ENCODE data around the gene MAPK8IP3.

Gene MAPK8IP3

DNA sequence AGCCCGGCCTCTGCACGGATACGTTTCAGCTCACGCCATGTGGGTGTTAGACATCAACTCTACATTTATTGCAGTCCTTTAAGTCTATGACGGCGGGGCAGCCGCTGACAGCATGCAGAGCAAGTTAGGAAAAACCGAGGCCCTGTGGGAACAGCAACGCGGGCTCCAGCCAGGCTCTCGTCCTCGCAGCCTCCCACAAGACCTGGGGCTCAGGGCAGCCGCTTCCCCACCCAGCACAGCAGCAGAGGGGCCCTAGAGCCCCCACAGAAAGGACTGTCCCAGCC, 70.6 kb downstream of the MAPK8IP3 start:
- DNase-seq, result no peak

DNA sequence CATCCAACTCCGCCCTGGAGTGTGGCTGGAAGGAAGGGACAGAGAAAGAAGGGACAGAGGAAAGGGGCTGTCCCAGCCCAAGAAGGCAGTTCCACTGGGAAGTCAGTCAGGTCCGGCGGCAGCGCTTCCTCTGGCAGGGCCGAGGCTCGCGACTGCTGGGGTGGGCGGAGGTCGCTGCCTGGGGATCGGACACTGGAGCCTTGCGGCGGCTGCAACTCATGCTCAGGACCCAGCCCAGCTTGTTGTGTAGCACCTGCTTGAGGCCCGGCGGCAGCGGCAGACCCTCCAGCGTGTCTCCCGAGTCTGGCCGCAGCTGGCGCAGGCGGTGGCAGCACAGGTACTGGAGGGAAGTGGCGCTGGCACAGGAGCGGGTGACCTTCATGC, 71.0 kb downstream of the MAPK8IP3 start:
- DNase-seq, result no peak

DNA sequence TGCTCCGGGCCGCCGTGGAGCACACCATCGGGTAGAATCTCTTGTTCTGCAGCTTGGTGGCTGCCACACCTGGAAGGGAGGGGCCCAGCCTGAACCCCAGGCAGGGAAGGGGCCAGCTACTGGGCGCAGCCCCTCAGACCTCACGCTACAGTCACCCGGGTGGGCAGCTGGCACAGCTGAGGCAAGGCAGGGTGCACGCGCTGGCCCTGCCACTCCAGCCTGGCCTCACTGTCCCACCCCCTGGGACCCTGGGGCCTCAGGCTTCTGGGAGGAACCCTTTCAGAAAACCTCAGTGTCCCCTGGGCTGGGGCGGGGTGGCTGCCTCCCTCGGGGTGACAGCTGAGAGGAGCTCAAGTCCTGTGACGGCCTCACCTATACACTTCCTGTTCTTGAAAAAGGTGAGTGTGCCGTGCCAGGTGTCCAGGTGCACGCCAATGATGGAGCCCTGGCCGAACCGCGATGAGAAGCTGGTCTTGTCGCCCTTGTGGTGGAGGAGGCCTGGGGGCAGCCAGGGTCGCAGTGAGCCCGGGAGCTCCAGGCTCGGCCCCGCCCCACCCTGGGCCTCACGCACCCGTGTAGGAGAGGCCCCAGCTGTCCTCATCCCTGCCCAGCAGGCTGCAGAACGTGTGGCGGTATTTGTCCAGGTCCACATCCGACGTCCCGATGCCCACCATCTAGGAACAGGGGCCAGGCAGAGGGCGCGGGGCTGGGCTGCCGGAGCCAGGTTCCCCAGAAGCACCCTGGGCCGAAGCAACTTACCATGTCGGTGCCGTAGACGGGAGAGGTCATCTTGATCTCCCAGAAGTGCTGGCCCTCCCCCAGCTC, 71.6 kb downstream of the MAPK8IP3 start:
- no peak for DNase-seq

DNA sequence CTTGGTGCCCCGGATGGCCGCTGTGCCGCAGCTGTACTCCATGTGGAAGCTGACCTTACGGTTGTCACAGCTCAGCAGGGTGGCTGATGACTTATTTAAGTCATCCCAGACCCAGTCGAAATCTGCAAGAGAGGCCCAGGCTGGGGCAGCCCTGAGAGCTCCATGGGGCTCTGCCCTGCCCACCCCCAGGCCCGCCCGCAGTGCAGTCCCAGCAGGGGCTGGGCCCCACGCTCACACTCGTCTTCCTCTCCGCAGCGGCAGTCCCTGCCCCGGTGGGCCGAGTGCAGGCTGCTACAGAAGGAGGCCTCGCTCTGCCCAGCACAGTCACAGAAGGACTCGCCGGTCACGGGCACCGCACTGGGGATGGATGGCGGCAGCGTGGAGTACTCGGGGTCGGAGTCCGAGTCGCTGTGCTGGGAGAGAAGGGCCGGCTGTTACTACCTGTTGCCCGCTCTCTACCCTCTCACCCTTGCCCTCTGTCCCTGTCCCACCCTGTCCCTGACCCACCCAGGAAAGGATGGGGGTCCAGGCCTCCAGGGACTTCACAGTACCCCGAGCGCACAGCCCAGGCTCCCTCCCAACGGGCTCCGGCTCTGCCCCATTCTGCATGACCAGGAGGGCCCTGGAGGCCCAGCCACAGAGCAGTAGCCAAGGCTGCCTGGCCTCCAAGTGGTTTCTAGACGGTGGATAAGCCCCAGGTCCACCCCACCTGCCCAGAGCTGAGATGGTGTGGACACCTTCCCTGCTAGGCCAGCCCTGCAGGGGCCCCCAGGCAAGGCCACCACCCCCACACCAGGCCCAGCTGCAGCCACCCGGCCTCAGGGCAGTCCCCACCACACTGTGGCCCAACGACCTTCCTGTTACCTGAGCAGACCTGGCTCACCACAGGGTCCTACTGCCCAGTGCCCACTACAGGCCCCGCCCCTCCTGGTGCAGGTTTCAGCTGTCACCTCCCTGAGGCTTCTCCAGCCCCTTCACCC, 72.5 kb downstream of the MAPK8IP3 start:
- no peak for DNase-seq

DNA sequence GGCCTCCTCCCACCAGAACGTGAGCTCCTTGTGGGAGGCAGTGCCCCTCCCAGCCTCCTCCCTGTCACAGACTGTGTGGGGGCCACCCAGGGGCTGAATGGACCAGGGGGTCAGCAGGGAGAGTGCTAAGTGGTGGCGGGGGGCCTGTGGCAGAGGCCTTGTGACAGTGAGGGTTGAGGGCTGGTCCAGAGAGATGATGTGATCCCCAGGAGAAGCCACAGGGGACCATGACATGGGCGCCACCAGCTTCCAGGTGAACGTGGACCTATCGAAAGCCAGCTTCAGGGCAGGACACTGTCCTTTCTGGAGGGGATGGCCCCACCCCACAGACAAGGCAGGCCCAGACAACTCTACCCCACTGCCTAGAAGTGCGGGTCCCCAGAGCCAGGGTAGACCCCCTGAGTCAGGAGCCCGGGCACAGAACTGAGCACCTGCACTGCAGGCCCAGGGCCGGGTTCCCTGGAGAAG, 73.3 kb downstream of the MAPK8IP3 start:
- no peak for DNase-seq

DNA sequence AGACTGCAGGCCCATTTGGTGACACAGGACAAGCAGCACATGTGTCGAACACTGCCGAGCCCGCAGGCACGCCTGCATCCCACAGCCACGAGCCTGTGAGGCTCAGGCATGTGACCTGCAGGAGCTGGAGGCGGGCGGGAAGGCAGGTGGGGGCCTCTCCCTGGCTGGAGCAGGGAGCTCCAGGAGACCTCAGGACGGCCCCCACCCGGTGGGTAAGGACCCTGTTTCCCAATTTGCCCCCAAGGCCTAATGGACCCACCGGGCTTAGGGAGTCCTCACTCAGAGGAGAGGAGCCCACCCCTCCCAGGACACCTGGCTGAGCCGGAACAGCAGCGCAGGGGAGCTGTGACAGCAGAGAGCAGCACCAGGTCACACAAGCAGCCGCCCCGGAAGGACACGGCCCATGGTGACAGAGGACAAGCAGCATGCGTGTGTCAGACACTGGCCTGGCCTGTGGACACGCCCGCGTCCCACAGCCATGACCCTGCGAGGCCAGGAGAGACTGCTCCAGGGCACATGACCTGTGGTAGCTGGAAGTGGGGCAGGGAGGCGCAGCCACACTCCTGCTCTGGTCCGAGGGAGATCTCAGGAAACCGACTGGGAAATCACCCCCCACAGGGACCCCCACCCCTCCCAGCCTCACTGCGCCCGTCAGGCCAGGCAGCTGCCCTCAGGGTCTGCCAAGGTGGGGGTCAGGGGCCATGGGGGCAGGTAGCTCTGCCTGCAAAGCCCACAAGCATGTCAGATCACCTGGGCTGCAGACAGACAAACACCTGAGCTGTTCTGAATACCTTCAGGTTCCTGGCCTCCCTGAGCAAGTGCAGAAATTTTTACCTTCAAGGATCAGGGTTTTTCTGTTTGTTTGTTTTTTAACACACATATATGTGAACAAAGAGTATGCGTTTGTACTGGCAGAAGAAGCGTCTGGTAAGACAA, 74.0 kb downstream of the MAPK8IP3 start:
- DNase-seq, result no peak

DNA sequence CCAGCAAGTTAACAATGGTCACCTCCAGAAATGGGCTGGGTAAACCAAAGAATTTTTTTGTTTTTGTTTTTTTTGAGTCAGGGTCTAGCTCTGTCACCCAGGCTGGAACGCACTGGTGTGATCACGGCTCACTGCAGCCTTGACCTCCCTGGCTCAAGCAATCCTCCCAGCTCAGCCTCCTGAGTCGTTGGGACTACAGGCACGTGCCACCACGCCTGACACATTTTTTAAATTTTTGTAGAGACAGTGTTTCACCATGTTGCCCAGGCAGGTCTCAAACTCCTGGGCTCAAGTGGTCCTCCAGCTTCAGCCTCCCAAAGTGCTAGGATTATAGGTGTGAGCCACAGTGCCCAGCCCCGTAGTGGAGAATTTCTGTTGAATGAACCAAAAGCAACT, 74.7 kb downstream of the MAPK8IP3 start:
- no peak for DNase-seq

DNA sequence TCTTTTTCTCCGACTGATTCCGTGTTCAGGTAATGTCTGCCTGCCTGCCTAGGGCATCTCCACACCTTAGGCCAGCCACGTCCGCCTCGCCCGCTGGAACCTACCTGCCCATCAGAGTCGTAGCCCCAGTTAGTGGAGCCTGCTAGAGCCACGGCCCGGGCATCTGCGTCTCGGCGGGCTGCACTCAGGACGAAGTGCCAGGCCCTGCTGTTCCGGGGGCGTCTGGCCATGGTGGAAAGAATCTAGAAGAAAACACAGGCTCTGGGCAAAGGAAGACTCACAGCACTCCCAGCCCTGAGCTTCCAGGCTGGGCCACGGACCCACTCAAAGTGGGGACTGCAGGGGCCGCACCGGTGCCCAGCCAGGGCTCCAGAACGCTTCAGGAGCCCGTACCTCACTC, 75.3 kb downstream of the MAPK8IP3 start:
- no peak for DNase-seq

DNA sequence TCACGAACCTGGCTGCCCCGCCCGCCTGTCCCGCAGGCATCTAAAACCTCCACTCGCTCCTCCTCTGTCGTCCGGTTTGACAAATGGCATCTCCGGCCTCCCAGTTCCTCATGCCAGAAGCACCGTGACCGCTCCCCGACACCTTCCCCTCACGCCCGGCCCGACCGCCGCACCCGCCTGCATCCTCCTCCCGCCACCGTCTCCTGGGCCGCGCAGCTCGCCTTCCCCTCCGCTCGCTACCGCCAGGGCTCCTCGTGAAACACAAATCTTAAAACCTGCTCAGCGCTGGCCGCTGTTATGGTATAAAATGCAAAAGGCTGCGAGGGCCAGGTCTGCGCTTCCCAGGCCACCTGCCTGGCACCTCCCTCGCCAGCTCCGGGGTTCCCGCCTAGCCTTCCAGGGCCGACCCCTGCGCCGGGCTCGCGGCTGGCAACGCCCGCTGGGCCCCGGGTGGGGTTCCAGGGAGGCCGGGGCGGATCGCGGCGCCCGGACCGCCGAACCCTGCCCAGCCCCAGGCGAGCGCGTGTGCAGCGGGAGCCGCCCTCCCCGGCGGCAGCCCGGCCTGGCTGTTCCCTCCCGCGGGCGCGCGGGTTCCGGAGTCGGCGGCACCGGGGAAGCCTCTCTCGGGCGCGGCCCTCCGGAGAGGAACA, 75.9 kb downstream of the MAPK8IP3 start:
- DNase-seq, result peak; percentile 27

DNA sequence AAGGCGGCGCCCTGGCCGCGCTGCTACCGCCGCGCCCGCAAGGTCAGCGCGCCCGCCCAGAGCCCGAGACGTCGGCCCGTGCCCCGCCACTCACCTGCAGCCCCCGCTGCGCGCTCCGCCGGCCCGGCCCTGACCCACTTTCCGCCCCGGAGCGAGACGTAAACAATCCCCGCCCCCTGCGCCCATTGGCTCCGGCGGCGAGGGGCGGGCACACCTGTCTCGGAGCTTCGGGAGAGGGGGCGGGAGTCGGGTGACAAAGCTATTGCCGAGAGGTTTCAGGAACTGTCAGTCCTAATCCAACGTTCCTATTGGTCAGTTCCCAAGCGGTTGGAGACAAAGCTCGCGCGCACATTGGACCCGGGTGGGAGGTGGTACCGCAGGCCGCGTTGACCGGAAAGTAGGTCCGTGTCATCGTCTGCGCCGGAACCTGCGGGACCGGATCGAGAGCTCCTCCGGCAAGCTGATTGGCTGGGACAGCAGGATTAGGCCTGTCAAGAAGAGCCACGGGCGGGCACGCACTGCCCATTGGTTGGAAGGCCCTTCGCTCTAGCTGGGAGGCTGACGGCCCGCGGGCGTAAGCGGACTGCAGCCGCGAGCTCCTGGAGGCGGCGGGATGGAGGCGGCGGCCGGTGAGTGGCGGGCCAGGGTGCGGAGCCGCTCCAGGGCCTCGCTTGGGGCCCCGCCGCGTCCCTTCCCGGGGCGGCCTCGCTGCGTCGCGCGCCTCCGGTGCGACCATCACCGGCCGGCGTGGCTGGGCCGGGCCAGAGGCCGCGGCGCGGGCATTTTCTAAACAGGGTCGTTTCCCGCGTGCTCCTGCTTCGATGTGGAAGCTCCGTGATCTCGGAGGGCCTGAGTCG, 76.6 kb downstream of the MAPK8IP3 start, which contains the start of the genes NUBP2 and SPSB3:
NUBP2 (plus strand) TSS at position 553 of the 857 bp plus-strand sequence; CDS start at position 614, 61 bp downstream.
SPSB3 (minus strand) TSS at position 164 of the 857 bp plus-strand sequence. CDS start 1,088 bp downstream, outside the sequence.
- DNase-seq, result peak; percentile 100

DNA sequence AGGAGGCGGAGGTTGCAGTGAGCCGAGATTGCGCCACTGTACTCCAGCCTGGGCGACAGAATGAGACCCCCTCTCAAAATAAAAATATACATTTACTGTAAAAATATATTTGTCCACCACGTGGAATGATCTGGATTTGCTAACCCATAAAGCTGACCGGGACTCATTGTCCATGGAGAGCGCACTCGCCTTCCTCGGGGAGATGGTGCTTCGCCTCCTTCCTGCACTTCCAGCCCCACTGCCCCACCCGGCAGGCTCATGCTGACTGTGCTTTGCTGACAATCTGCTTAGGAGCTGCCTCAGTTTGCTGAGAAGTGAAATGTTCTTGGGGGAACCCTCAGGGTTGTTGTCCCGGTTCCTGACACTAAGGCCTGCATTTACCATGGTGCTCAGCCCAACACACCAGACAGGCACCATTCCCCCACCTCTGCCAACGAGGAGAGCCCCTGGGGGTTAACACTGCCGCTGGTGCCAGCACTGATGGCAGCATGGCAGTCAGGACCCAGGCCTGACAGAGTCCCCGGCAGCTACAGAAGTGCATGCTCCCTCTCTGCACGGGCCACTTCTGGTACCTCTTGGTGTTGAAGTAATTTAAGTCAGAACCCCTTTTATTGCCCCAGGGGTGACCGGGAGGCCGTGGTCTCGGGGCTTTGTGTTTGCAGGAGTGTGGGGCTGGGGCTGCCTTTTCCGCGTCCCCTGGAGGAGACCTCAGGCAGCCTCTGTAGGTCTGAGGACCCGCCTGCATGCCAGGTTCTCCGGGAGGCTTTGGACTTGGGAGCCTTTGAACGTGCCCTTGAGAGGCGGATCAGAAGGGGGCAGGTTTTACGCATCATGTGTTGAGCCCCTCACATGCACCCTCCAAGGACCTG, 79.2 kb downstream of the MAPK8IP3 start:
- DNase-seq, result no peak

DNA sequence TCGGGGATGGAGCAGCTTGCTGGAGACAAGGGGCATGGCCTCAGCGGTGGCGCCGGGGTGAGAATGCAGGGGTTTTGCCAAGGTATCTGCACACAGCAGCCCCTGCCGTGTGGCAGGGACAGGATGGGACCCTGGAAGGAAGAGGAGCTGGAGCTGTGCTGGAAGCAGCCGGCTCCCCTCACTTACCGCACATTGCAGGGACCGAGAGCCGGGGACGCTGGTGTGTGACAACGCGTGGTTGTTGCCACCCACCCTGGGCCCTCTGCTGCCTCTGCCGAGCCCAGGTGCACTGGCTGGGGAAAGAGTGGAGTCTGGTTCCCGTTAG, 79.8 kb downstream of the MAPK8IP3 start:
- DNase-seq, result no peak

DNA sequence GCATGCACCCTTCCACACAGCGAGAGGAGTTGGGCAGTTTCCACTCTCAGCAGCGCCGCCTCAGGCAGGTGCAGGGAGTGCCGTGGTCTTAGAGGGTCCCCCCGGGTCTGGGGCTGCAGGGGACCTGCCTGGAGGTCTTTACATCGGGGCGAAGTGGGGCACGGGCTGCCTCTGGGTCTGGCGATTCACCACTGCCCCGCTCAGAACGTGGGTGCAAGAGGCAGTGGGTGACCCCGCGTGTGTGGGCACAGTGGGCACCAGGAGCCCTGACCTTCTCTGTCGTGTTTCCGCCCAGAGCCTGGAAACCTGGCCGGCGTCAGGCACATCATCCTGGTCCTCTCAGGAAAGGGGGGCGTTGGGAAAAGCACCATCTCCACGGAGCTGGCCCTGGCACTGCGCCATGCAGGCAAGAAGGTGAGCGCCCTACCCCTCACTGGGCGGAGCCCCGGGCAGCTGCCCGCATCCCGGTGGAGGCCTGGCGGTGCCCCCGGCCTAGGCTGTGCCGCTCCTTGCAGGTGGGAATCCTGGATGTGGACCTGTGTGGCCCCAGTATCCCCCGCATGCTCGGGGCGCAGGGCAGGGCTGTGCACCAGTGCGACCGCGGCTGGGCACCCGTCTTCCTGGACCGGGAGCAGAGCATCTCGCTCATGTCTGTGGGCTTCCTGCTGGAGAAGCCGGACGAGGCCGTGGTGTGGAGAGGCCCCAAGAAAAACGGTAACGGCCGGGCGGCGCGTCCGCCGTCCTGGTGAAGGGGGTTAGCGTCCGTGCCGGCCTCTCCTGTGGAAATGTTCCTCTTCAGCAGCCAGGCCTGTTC, 80.5 kb downstream of the MAPK8IP3 start:
- DNase-seq, result no peak

DNA sequence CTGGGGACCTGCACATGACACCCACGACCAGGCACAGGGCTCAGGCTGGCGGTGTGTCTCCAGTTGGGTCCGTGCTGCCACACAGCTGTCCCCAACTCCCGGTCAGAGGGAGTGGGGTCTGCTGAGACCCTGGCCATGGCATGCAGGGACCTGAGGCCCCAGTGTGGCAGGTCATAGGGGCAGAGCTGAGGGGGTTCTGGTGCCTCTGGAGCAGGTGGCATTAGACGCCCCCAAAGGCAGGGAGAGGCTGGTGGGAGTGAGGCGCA, 81.0 kb downstream of the MAPK8IP3 start:
- DNase-seq, result no peak

DNA sequence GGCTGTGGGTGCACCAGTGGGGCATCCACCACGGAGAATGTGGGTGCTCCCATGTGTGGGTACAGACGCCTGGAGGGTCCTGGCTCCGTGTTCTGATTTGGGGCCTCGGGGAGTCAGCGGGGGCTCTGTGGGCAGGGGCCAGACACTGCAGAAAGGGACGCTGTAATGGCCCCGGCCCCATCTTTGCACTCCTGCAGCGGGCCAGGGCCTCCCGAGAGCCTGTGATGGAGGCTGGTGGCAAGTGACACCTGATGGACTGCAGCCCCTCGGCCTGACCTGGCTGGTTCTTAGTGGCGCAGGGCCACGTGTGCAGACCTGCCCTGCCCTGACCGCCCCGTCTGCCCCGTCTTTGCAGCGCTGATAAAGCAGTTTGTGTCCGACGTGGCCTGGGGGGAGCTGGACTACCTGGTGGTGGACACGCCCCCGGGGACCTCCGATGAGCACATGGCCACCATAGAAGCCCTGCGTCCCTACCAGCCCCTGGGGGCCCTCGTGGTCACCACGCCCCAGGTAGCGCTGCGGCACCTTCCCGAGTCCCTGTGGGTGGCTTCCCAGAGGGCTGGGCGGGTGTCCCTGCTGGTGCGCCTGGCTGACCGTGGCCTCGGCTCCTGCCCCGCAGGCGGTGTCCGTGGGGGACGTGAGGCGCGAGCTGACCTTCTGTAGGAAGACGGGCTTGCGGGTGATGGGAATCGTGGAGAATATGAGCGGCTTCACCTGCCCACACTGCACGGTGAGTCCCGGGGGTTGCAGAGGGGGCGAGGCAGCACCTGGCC, 81.5 kb downstream of the MAPK8IP3 start:
- no peak for DNase-seq

DNA sequence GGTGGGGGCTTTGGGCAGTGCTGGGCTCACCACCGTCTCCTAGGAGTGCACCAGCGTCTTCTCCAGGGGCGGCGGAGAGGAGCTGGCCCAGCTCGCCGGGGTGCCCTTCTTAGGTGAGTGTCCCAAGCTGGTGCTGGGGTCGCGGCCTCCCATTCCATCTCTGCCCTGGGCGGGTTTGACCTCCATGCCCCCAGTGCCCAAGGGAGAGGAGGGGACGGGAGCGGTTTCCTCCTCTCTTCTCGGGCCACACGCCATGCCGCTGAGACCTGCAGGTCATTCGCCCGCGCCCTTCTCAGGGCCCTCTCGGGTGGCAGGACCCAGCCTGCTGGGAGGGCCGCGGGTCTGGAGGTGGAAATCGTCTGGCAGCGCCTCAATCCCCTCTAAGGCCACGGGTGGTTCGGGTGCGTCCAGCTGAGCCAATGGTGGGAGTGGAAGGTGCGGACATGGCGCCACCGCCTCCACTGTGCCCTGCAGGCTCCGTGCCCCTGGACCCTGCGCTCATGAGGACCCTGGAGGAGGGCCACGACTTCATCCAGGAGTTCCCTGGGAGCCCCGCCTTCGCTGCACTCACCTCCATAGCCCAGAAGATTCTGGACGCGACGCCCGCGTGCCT, 82.2 kb downstream of the MAPK8IP3 start:
- DNase-seq, result no peak

DNA sequence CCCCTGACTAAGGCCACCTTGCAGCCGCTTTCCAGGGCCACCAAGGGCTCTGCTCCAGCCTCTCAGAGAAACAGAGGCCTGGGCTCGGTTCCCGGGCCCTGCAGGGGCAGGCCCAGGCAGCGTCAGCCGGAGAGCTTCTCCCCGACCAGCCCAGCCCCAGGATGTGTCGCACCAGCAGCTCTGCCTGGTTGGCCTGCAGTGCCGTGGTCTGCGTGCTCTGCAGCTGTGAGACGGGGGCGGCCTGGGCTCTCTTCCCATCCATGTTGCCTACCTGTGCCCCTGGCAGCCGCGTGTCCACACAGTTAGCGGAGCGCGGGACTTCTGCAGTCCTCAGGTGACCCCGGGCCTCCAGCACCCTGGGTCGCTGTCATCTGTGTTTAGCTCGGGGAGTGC, 82.7 kb downstream of the MAPK8IP3 start:
- no peak for DNase-seq

DNA sequence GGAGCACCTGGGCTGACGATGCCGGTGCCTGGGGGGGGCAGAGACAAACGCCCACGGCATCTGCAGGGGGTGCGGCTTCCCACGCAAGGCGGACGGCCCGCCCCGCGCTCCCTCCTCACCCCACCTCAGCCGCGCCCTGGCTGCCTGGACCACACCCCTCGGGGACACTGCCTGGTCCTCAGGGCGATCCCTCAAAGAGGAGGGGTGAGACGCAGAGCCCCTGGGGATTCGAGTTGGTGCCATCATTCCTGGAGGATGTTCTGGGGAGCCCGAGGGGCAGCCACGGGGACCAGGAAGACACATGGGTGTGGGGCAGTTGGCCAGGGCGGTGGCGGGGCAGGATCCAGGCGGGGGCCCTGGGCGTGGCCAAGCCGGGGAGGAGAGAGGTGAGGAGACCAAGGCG, 83.6 kb downstream of the MAPK8IP3 start:
- no peak for DNase-seq

All from activated CD4-positive, alpha-beta T cell treated with anti-CD3 and anti-CD28 coated beads, Interleukin-2, amount 50 U/mL, for 16 hours (primary cell).